DND-41 (cell line): ENCODE measurements around the gene IRGC.

Source experiments
- EZH2 ChIP-seq: IDR thresholded peaks from 3 replicates; pipeline ENCODE4 v1.6.1; 2012; ENCODE audit warnings: borderline replicate concordance, low read depth, mild to moderate bottlenecking, moderate library complexity, low read length, inconsistent platforms; ENCODE audit not compliant: severe bottlenecking
- TF ChIP-seq, protein P1 (sequence below): IDR thresholded peaks from 2 replicates; pipeline ENCODE4 v1.5.1; 2012; ENCODE audit warnings: borderline replicate concordance, low read length, moderate library complexity, mild to moderate bottlenecking; ENCODE audit not compliant: poor library complexity, severe bottlenecking; ENCODE audit errors: extremely low read depth

DNA sequence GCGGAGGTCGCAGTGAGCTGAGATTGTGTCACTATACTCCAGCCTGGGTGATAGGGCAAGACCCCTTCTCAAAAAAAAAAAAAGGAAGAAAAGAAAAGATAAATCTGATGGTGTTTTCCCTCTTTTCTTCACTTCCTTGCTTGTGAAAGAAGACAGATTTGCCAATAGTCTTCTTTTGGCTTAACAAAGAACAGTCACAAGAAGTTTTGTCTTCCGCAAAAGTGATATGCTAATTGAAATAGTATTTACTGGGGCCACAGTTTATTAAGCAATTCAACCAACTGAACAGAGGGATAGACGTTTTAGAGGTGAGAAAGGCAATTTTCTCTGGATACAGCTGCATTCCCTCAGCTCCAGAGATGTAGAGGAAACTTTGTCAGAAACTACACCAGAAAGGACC lies 23.0 kb upstream of the IRGC start:
- TF ChIP-seq, protein P1, sequence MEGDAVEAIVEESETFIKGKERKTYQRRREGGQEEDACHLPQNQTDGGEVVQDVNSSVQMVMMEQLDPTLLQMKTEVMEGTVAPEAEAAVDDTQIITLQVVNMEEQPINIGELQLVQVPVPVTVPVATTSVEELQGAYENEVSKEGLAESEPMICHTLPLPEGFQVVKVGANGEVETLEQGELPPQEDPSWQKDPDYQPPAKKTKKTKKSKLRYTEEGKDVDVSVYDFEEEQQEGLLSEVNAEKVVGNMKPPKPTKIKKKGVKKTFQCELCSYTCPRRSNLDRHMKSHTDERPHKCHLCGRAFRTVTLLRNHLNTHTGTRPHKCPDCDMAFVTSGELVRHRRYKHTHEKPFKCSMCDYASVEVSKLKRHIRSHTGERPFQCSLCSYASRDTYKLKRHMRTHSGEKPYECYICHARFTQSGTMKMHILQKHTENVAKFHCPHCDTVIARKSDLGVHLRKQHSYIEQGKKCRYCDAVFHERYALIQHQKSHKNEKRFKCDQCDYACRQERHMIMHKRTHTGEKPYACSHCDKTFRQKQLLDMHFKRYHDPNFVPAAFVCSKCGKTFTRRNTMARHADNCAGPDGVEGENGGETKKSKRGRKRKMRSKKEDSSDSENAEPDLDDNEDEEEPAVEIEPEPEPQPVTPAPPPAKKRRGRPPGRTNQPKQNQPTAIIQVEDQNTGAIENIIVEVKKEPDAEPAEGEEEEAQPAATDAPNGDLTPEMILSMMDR: no peak
- TF ChIP-seq EZH2: no peak
